CD14-positive monocyte (primary cell): ENCODE measurements around the gene BDH1. TPM values are rescaled to one million over a fixed set of nuclear protein-coding genes. Genes with fewer than 3 reads are reported as not detected.

ENCODE experiments used
- DNase-seq, 3 donors: peaks; one replicate each; pipeline ENCODE4 v3.0.0-alpha.2; 2011 to 2022
- H2AFZ ChIP-seq: 2 replicates; pipeline ENCODE4 v1.6.0; 2012; ENCODE audit warnings: mild to moderate bottlenecking, low read depth, low read length, inconsistent platforms; ENCODE audit not compliant: insufficient read depth, poor library complexity, severe bottlenecking
- H3K27ac ChIP-seq, 2 donors: 1 replicate in 1 of 2; 2 replicates in 1 of 2; pipeline ENCODE4 v1.5.1; 2012 to 2013; ENCODE audit warnings: low read length in 2 of 2, control low read depth in 1 of 2, inconsistent platforms in 1 of 2, low read depth in 1 of 2, mild to moderate bottlenecking in 1 of 2
- H3K27me3 ChIP-seq, 2 donors: one replicate each; pipeline versions ENCODE4 v1.6.0 to v1.6.1; 2011 to 2013; ENCODE audit warnings: low read length in 2 of 2; ENCODE audit not compliant: control insufficient read depth in 2 of 2, insufficient read depth in 2 of 2
- H3K36me3 ChIP-seq, 2 donors: replicated peaks in 1 of 2; 1 replicate in 1 of 2; 2 replicates in 1 of 2; pipeline versions ENCODE4 v1.5.1 to v1.6.1; 2012 to 2013; ENCODE audit warnings: low read length in 2 of 2, control low read depth in 1 of 2, inconsistent platforms in 1 of 2, mild to moderate bottlenecking in 1 of 2; ENCODE audit not compliant: insufficient read depth in 2 of 2, control insufficient read depth in 1 of 2
- H3K4me1 ChIP-seq, 2 donors: 1 replicate in 1 of 2; 2 replicates in 1 of 2; pipeline versions ENCODE4 v1.5.1 to v1.6.1; 2012 to 2013; ENCODE audit warnings: low read length in 2 of 2, control low read depth in 1 of 2, inconsistent platforms in 1 of 2, mild to moderate bottlenecking in 1 of 2, moderate library complexity in 1 of 2; ENCODE audit not compliant: insufficient read depth in 2 of 2, control insufficient read depth in 1 of 2
- H3K4me2 ChIP-seq: replicated peaks from 2 replicates; pipeline ENCODE3; 2012; ENCODE audit warnings: low read length, moderate library complexity, mild to moderate bottlenecking; ENCODE audit not compliant: poor library complexity, severe bottlenecking; ENCODE audit errors: extremely low read depth
- H3K4me3 ChIP-seq, 3 experiments: fragments of 200-600 bp in 1 of 3; sonication (generic) in 1 of 3; replicated peaks in 1 of 3; 1 replicate in 2 of 3; 2 replicates in 1 of 3; pipeline ENCODE4 v1.5.1; 2011 to 2013; ENCODE audit warnings: low read length in 3 of 3, mild to moderate bottlenecking in 3 of 3, control low read depth in 2 of 3, low read depth in 2 of 3, inconsistent platforms in 1 of 3, moderate library complexity in 1 of 3
- H3K79me2 ChIP-seq: 2 replicates; pipeline ENCODE4 v1.6.0; 2012; ENCODE audit warnings: mild to moderate bottlenecking, control low read depth, inconsistent platforms, low read length, moderate library complexity; ENCODE audit not compliant: insufficient read depth
- H3K9ac ChIP-seq: 2 replicates; pipeline ENCODE4 v1.6.0; 2017; ENCODE audit warnings: low read length, mild to moderate bottlenecking; ENCODE audit not compliant: insufficient read depth, poor library complexity, severe bottlenecking
- H3K9me3 ChIP-seq, 2 donors: replicated peaks in 1 of 2; 1 replicate in 1 of 2; 2 replicates in 1 of 2; pipeline versions ENCODE4 v1.5.1 to v1.6.1; 2012 to 2013; ENCODE audit warnings: low read length in 2 of 2, control low read depth in 1 of 2; ENCODE audit not compliant: control insufficient read depth in 1 of 2, insufficient read depth in 1 of 2
- H4K20me1 ChIP-seq: 2 replicates; pipeline ENCODE4 v1.6.0; 2012; ENCODE audit warnings: mild to moderate bottlenecking, low read length, control low read depth, moderate library complexity; ENCODE audit not compliant: insufficient read depth
- H3K27ac Mint-ChIP-seq, 7 donors: one replicate each; pipeline ENCODE4 v1.8.0; 2020; ENCODE audit warnings: mild to moderate bottlenecking in 7 of 7, mixed read lengths in 7 of 7, moderate library complexity in 6 of 7, inconsistent platforms in 2 of 7
- H3K27me3 Mint-ChIP-seq, 3 donors: one replicate each; pipeline ENCODE4 v1.8.0; 2021 to 2022; ENCODE audit warnings: low read depth in 3 of 3, mild to moderate bottlenecking in 3 of 3, mixed read lengths in 3 of 3, moderate library complexity in 3 of 3, inconsistent platforms in 1 of 3
- H3K36me3 Mint-ChIP-seq, 2 donors: one replicate each; pipeline ENCODE4 v1.8.0; 2020; ENCODE audit warnings: mixed read lengths in 2 of 2, inconsistent platforms in 1 of 2, mild to moderate bottlenecking in 1 of 2
- H3K4me1 Mint-ChIP-seq: one replicate; pipeline ENCODE4 v1.8.0; 2020; ENCODE audit warnings: mild to moderate bottlenecking, mixed read lengths
- H3K4me3 Mint-ChIP-seq, 2 donors: one replicate each; pipeline ENCODE4 v1.8.0; 2020; ENCODE audit warnings: mild to moderate bottlenecking in 2 of 2, mixed read lengths in 2 of 2, moderate library complexity in 1 of 2
- H3K9me3 Mint-ChIP-seq, 7 donors: one replicate each; pipeline ENCODE4 v1.8.0; 2020 to 2022; ENCODE audit warnings: mixed read lengths in 7 of 7, mild to moderate bottlenecking in 6 of 7, moderate library complexity in 6 of 7, inconsistent platforms in 2 of 7
- CTCF ChIP-seq: fragments of 200-600 bp; IDR thresholded peaks from one replicate; pipeline ENCODE4 v1.8.0; 2022; ENCODE audit warnings: antibody characterized with exemption, mild to moderate bottlenecking
- WGBS: methylation state at CpG from one replicate; pipeline ENCODE4 v1.1.5; 2013; ENCODE audit warnings: missing lambda C conversion rate; ENCODE audit not compliant: insufficient coverage; 5-methylcytosine and 5-hydroxymethylcytosine counted together
- intact Hi-C, 2 donors: fragments of 100-400 bp; cut with micrococcal nuclease; formaldehyde crosslinking; loops; one replicate each; pipeline versions ENCODE4 v1.15.0 to v1.15.1; 2023
- polyA plus RNA-seq, 3 donors: library from polyadenylated mRNA; depleted of rRNA in 1 of 3; unstranded in 2 of 3; stranded (reverse) in 1 of 3; fragments of 300-500 nt in 2 of 3; fragments of >200 nt in 1 of 3; fragmentation: Illumina TruSeq in 2 of 3; gene quantifications; 1 replicate in 2 of 3; 2 replicates in 1 of 3; pipeline ENCODE4 v1.2.3, GENCODE V29; 2012 to 2021

BDH1 gene
- polyA plus RNA-seq, 3 donors: 2.8 to 5.3 (median 5.2) TPM

- TF ChIP-seq CTCF: no peak
- no peaks in the 10 kb centered on the region for H3K36me3 Mint-ChIP-seq
- no peaks in the 10 kb centered on the region for H3K9me3 ChIP-seq
Measured at GRCh38 chr3:197485143-197485542, 70.6 kb downstream of the BDH1 start.

GRCh38 chr3:197484204-197484901 lies 71.4 kb downstream of the BDH1 start:
- Mint-ChIP-seq H3K27ac (no peak overlapping the region), H3K4me1 (no peaks in the 10 kb centered on the region), H3K36me3 (no peaks in the 10 kb centered on the region), H3K4me3 (no peak overlapping the region), H3K27me3 (peaks cover 0 to 6% (median 3%) of the 10 kb centered on the region in 3 donors), H3K9me3 (peaks cover 0 to 2% (median 0%) of the 10 kb centered on the region in 7 donors)
- no peaks in the 10 kb centered on the region for H4K20me1 ChIP-seq
- H3K4me2 ChIP-seq: no peak overlapping the region
- H3K4me3 ChIP-seq: no peak overlapping the region
- TF ChIP-seq CTCF: no peak
- no peaks in the 10 kb centered on the region for H3K79me2 ChIP-seq
- no peaks in the 10 kb centered on the region for H3K9me3 ChIP-seq
- no peak overlapping the region for H2AFZ ChIP-seq
- whole genome bisulfite sequencing: 83% methylated on average over 9 of the region's 12 CpGs
- DNase-seq: no peak
- H3K27me3 ChIP-seq: no peaks in the 10 kb centered on the region
- H3K9ac ChIP-seq: no peak overlapping the region
- H3K27ac ChIP-seq: no peak overlapping the region
- H3K4me1 ChIP-seq: no peaks in the 10 kb centered on the region
- intact Hi-C loops: no loop called here
- no peaks in the 10 kb centered on the region for H3K36me3 ChIP-seq

More at GRCh38 chr3:197485143-197485542, 70.6 kb downstream of the BDH1 start:
- H3K27me3 ChIP-seq: no peaks in the 10 kb centered on the region
- 92% methylated on average over 5 of the region's 5 CpGs for WGBS
- H3K9ac ChIP-seq: no peak overlapping the region
- no peaks in the 10 kb centered on the region for H3K79me2 ChIP-seq
- no peaks in the 10 kb centered on the region for H3K4me1 Mint-ChIP-seq
- H3K36me3 ChIP-seq: no peaks in the 10 kb centered on the region
- no peak overlapping the region for H3K4me2 ChIP-seq
- no peaks in the 10 kb centered on the region for H3K4me1 ChIP-seq
- no peak for DNase-seq
- no peaks in the 10 kb centered on the region for H4K20me1 ChIP-seq
- H3K4me3 Mint-ChIP-seq: no peak overlapping the region
- peaks cover 0 to 6% (median 3%) of the 10 kb centered on the region in 3 donors for H3K27me3 Mint-ChIP-seq
- H3K9me3 Mint-ChIP-seq: peaks cover 0 to 2% (median 0%) of the 10 kb centered on the region in 7 donors
- intact Hi-C loops: no loop called here
- no peak overlapping the region for H2AFZ ChIP-seq
- no peak overlapping the region for H3K27ac Mint-ChIP-seq
- H3K27ac ChIP-seq: no peak overlapping the region
- H3K4me3 ChIP-seq: no peak overlapping the region
